GM12878 (cell line): ENCODE measurements around the gene IL6R. TPM values are rescaled to one million over a fixed set of nuclear protein-coding genes. Genes with fewer than 3 reads are reported as not detected.

ENCODE experiments used
- BCL11A ChIP-seq: IDR thresholded peaks from 2 replicates; pipeline ENCODE4 v1.6.1; 2011; ENCODE audit warnings: low read depth, low read length
- CBFB ChIP-seq: IDR thresholded peaks from 2 replicates; pipeline ENCODE4 v1.6.1; 2016; ENCODE audit warnings: antibody characterized with exemption, low read depth
- CBX5 ChIP-seq: sonication (generic); IDR thresholded peaks from 2 replicates; pipeline ENCODE4 v1.6.1; 2016; ENCODE audit warnings: low read depth, moderate library complexity, mild to moderate bottlenecking, inconsistent platforms
- CHD2 ChIP-seq: IDR thresholded peaks from 2 replicates; pipeline ENCODE4 v1.6.1; 2011; ENCODE audit warnings: low read depth, low read length, improper control_type of control experiment, borderline replicate concordance
- EGR1 ChIP-seq, 2 experiments: IDR thresholded peaks; 1 replicate in 1 of 2; 2 replicates in 1 of 2; pipeline ENCODE4 v1.6.1; 2011 to 2012; ENCODE audit warnings: low read depth in 2 of 2, low read length in 2 of 2, borderline replicate concordance in 1 of 2, mild to moderate bottlenecking in 1 of 2, moderate library complexity in 1 of 2
- HDAC2 ChIP-seq: fragments of 200-600 bp; sonication (generic); IDR thresholded peaks from 2 replicates; pipeline ENCODE4 v1.6.1; 2017
- HDGF ChIP-seq: fragments of 450-650 bp; IDR thresholded peaks from 2 replicates; pipeline ENCODE4 v1.6.1; 2016; ENCODE audit warnings: antibody characterized with exemption
- IRF4 ChIP-seq: IDR thresholded peaks from 2 replicates; pipeline ENCODE4 v1.6.1; 2011; ENCODE audit warnings: low read depth, low read length
- MEF2A ChIP-seq: IDR thresholded peaks from 2 replicates; pipeline ENCODE4 v1.6.1; 2011; ENCODE audit warnings: low read depth, mild to moderate bottlenecking, low read length, moderate library complexity; ENCODE audit not compliant: insufficient read depth
- NFIC ChIP-seq: IDR thresholded peaks from 2 replicates; pipeline ENCODE4 v1.6.1; 2012; ENCODE audit warnings: low read depth, mild to moderate bottlenecking, inconsistent platforms, low read length, moderate library complexity
- NFYA ChIP-seq: IDR thresholded peaks from 2 replicates; pipeline ENCODE4 v1.6.1; 2011; ENCODE audit warnings: low read depth, mild to moderate bottlenecking, low read length, improper control_type of control experiment, borderline replicate concordance
- NFYB ChIP-seq: IDR thresholded peaks from 2 replicates; pipeline ENCODE4 v1.6.1; 2011; ENCODE audit warnings: low read depth, mild to moderate bottlenecking, low read length, improper control_type of control experiment, moderate library complexity; ENCODE audit not compliant: insufficient read depth
- NRF1 ChIP-seq: conservative IDR thresholded peaks from 2 replicates; pipeline ENCODE4 v1.6.1; 2011; ENCODE audit warnings: mild to moderate bottlenecking, low read depth, low read length, improper control_type of control experiment
- PAX5 ChIP-seq: IDR thresholded peaks from 2 replicates; pipeline ENCODE4 v1.6.1; 2011; ENCODE audit warnings: low read depth, low read length, borderline replicate concordance
- PML ChIP-seq: IDR thresholded peaks from 2 replicates; pipeline ENCODE4 v1.6.1; 2012; ENCODE audit warnings: low read length, inconsistent platforms
- RELA ChIP-seq: fragments of 450-650 bp; IDR thresholded peaks from 2 replicates; pipeline ENCODE4 v1.8.0; 2014; ENCODE audit warnings: borderline replicate concordance; ENCODE audit not compliant: partially characterized antibody
- SIX5 ChIP-seq: IDR thresholded peaks from 2 replicates; pipeline ENCODE4 v1.6.1; 2011; ENCODE audit warnings: mild to moderate bottlenecking, low read depth, low read length, moderate library complexity; ENCODE audit not compliant: severe bottlenecking
- SMARCA5 ChIP-seq: fragments of 450-650 bp; IDR thresholded peaks from 2 replicates; pipeline ENCODE4 v1.6.1; 2017; ENCODE audit warnings: mild to moderate bottlenecking
- SRF ChIP-seq, 2 experiments: IDR thresholded peaks; 2 replicates each; pipeline ENCODE4 v1.6.1; 2011; ENCODE audit warnings: low read depth in 2 of 2, low read length in 2 of 2, mild to moderate bottlenecking in 1 of 2, moderate library complexity in 1 of 2
- TARDBP ChIP-seq: IDR thresholded peaks from 2 replicates; pipeline ENCODE4 v1.6.1; 2016; ENCODE audit warnings: borderline replicate concordance
- TCF12 ChIP-seq: IDR thresholded peaks from 2 replicates; pipeline ENCODE4 v1.6.1; 2011; ENCODE audit warnings: low read depth, mild to moderate bottlenecking, low read length
- ZNF207 ChIP-seq: fragments of 450-650 bp; IDR thresholded peaks from 2 replicates; pipeline ENCODE4 v1.6.1; 2014; ENCODE audit warnings: antibody characterized with exemption, mild to moderate bottlenecking, borderline replicate concordance
- ZNF274 ChIP-seq: IDR thresholded peaks from one replicate; pipeline ENCODE4 v1.8.0; 2011; ENCODE audit not compliant: insufficient read length, insufficient read depth
- polyA plus RNA-seq, 11 experiments: library from polyadenylated mRNA; depleted of rRNA in 4 of 11; unstranded in 6 of 11; stranded (reverse) in 5 of 11; fragments of >200 nt; fragmentation: Nextera tagmentation in 4 of 11; fragmentation: Illumina TruSeq in 1 of 11; extraction: Ambion mirVana in 4 of 11; extraction: Trizol in 1 of 11; gene quantifications; 1 replicate in 1 of 11; 2 replicates in 10 of 11; pipeline versions ENCODE4 v1.2.1 to v1.2.3, GENCODE V29; 2011 to 2016; ENCODE audit warnings: inconsistent platforms in 2 of 11, missing spikeins in 2 of 11, low read depth in 1 of 11
- total RNA-seq, 4 experiments: library from RNA; depleted of rRNA in 3 of 4; stranded (reverse); fragments of >200 nt in 3 of 4; fragmentation: Illumina TruSeq in 1 of 4; extraction: Trizol in 1 of 4; gene quantifications; 2 replicates each; pipeline versions ENCODE4 v1.2.1 to v1.2.3, GENCODE V29; 2013 to 2021
- TF ChIP-seq, protein P1 (sequence below): fragments of 450-650 bp; IDR thresholded peaks from 2 replicates; pipeline ENCODE4 v1.6.1; 2016; ENCODE audit warnings: mild to moderate bottlenecking
- TF ChIP-seq, protein P2 (sequence below): IDR thresholded peaks from 2 replicates; pipeline ENCODE4 v1.6.1; 2011; ENCODE audit warnings: mild to moderate bottlenecking, low read depth, low read length, moderate library complexity; ENCODE audit not compliant: insufficient replicate concordance
- TF ChIP-seq, protein P3 (sequence below): fragments of 450-650 bp; IDR thresholded peaks from 2 replicates; pipeline ENCODE4 v1.6.1; 2017; ENCODE audit warnings: mild to moderate bottlenecking, moderate library complexity

The IL6R gene
- total and polyA plus RNA-seq, 10 of the 15 experiments (the other 5 are each of a cell fraction or from before 2014, with no cell fraction given): 1.9 to 43.4 (median 17.5) TPM

DNA sequence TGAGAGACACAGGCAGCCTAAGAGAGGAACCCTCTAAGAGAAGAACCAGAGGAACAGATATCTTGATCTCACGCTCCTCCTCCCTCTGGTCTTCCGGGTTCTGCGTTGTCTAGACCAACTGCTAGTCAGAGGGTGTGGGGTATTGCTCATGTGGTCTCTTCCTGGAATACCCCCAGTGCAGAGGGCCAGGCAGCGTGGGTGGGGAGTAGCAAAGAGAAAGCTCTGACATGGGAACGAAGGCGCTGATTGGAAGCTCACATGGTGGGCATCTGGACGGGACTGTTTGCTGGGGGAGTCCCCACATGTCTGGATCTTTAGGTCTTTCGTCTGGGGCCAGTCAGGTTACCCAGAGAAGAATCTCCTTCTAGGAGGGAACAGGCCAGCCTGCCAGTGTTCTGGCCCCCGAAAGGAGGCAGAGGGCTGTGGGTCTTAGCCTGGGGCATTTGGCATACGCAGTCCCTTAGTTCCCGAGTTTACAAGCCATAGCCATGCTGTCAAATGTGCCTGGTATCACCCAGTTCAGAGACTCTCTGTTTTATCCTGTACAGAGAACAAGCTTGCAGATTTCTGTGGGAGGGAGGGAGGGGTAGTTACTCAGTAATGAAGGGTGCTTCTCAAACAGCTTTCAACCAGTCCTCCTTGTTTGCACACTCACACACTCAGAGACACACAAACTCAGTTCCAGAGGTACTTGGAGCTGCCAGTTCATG lies 18.3 kb upstream of the IL6R start (continued):
- TF ChIP-seq ZNF207 (peak; percentile 41; the same call in 1 of the 2 replicates), SIX5 (no peak), BCL11A (no peak), PML (no peak), CBX5 (no peak), CBFB (no peak), NRF1 (no peak), EGR1 (IDR thresholded peaks at IDR 0.05; ENCODE audit: borderline replicate concordance in 1 of 2, low read depth in 2 of 2, low read length in 2 of 2) (no peak), TCF12 (no peak), SRF (IDR thresholded peaks at IDR 0.05; ENCODE audit: low read depth in 2 of 2, low read length in 2 of 2) (no peak), ZNF274 (no peak), PAX5 (no peak), HDGF (no peak), MEF2A (no peak), SMARCA5 (no peak), NFYA (no peak), IRF4 (no peak), RELA (peak; percentile 58), NFIC (no peak), HDAC2 (no peak), NFYB (no peak), CHD2 (no peak), TARDBP (no peak)
- TF ChIP-seq, protein P1, sequence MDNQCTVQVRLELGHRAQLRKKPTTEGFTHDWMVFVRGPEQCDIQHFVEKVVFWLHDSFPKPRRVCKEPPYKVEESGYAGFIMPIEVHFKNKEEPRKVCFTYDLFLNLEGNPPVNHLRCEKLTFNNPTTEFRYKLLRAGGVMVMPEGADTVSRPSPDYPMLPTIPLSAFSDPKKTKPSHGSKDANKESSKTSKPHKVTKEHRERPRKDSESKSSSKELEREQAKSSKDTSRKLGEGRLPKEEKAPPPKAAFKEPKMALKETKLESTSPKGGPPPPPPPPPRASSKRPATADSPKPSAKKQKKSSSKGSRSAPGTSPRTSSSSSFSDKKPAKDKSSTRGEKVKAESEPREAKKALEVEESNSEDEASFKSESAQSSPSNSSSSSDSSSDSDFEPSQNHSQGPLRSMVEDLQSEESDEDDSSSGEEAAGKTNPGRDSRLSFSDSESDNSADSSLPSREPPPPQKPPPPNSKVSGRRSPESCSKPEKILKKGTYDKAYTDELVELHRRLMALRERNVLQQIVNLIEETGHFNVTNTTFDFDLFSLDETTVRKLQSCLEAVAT: no peak
- TF ChIP-seq, protein P2, sequence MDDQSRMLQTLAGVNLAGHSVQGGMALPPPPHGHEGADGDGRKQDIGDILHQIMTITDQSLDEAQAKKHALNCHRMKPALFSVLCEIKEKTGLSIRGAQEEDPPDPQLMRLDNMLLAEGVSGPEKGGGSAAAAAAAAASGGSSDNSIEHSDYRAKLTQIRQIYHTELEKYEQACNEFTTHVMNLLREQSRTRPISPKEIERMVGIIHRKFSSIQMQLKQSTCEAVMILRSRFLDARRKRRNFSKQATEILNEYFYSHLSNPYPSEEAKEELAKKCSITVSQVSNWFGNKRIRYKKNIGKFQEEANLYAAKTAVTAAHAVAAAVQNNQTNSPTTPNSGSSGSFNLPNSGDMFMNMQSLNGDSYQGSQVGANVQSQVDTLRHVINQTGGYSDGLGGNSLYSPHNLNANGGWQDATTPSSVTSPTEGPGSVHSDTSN: no peak
- TF ChIP-seq, protein P3, sequence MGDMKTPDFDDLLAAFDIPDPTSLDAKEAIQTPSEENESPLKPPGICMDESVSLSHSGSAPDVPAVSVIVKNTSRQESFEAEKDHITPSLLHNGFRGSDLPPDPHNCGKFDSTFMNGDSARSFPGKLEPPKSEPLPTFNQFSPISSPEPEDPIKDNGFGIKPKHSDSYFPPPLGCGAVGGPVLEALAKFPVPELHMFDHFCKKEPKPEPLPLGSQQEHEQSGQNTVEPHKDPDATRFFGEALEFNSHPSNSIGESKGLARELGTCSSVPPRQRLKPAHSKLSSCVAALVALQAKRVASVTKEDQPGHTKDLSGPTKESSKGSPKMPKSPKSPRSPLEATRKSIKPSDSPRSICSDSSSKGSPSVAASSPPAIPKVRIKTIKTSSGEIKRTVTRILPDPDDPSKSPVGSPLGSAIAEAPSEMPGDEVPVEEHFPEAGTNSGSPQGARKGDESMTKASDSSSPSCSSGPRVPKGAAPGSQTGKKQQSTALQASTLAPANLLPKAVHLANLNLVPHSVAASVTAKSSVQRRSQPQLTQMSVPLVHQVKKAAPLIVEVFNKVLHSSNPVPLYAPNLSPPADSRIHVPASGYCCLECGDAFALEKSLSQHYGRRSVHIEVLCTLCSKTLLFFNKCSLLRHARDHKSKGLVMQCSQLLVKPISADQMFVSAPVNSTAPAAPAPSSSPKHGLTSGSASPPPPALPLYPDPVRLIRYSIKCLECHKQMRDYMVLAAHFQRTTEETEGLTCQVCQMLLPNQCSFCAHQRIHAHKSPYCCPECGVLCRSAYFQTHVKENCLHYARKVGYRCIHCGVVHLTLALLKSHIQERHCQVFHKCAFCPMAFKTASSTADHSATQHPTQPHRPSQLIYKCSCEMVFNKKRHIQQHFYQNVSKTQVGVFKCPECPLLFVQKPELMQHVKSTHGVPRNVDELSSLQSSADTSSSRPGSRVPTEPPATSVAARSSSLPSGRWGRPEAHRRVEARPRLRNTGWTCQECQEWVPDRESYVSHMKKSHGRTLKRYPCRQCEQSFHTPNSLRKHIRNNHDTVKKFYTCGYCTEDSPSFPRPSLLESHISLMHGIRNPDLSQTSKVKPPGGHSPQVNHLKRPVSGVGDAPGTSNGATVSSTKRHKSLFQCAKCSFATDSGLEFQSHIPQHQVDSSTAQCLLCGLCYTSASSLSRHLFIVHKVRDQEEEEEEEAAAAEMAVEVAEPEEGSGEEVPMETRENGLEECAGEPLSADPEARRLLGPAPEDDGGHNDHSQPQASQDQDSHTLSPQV: no peak
- TF ChIP-seq, all 136 proteins: peak for 19
